Endothelial cell of umbilical vein (primary cell): ENCODE data around the gene APELA. TPM values are rescaled to one million over a fixed set of nuclear protein-coding genes. Genes with fewer than 3 reads are reported as not detected.

Experiments
- BruUV-seq: library from RNA; stranded (reverse); fragments of 400-500 nt; replicated peaks from 2 replicates; lab custom pipeline; 2021; lab: Mats Ljungman, UMichigan
- CTCF ChIA-PET: fragments of 300-600, 350-600 bp; sonication (Branson Sonifier 250); formaldehyde crosslinking; loops from one replicate; lab custom pipeline; 2021; ENCODE audit warnings: antibody characterized with exemption, inconsistent platforms; lab: Charles Lee
- POLR2A ChIA-PET: fragments of 300-600, 350-600 bp; sonication (Branson Sonifier 250); formaldehyde crosslinking; loops from one replicate; lab custom pipeline; 2021; ENCODE audit warnings: antibody characterized with exemption, inconsistent platforms; lab: Charles Lee
- DNase-seq: peaks from one replicate; pipeline ENCODE4 v3.0.0-alpha.2; 2011; ENCODE audit warnings: low read depth, low spot score
- FAIRE-seq: peaks from 2 replicates; lab custom pipeline; 2011; peaks lifted over from hg19 to GRCh38; lab: Jason Lieb, UNC
- H2AFZ ChIP-seq: 2 replicates; pipeline ENCODE4 v1.6.0; 2012; ENCODE audit warnings: low read depth, low read length, control low read depth, inconsistent platforms
- H3K27ac ChIP-seq: 2 replicates; pipeline ENCODE4 v1.5.1; 2011; ENCODE audit warnings: low read depth, mild to moderate bottlenecking, control low read depth, low read length, moderate library complexity; ENCODE audit not compliant: insufficient read depth
- H3K27me3 ChIP-seq, 2 experiments: 2 replicates each; pipeline versions ENCODE4 v1.6.0 to v1.6.1; 2011; ENCODE audit warnings: low read length in 2 of 2, mixed read lengths in 1 of 2; ENCODE audit not compliant: control insufficient read depth in 2 of 2, insufficient read depth in 2 of 2
- H3K36me3 ChIP-seq, 2 experiments: 2 replicates in 1 of 2; 3 replicates in 1 of 2; pipeline ENCODE4 v1.5.1; 2011; ENCODE audit warnings: low read length in 2 of 2, mild to moderate bottlenecking in 1 of 2, moderate library complexity in 1 of 2; ENCODE audit not compliant: control insufficient read depth in 2 of 2, insufficient read depth in 2 of 2; ENCODE audit errors: extremely low read depth in 1 of 2
- H3K4me1 ChIP-seq: 3 replicates; pipeline ENCODE4 v1.5.1; 2011; ENCODE audit warnings: mild to moderate bottlenecking, low read length; ENCODE audit not compliant: control insufficient read depth, insufficient read depth; ENCODE audit errors: extremely low read depth
- H3K4me2 ChIP-seq: 2 replicates; pipeline ENCODE4 v1.6.1; 2011; ENCODE audit warnings: low read length, control low read depth, mixed read lengths; ENCODE audit not compliant: insufficient read depth
- H3K4me3 ChIP-seq, 3 experiments: fragments of 200-600 bp in 1 of 3; sonication (generic), shearing (Covaris generic) in 1 of 3; replicated peaks in 1 of 3; 2 replicates each; pipeline ENCODE4 v1.5.1; 2011 to 2016; ENCODE audit warnings: control low read depth in 3 of 3, low read length in 3 of 3, mild to moderate bottlenecking in 2 of 3, inconsistent platforms in 1 of 3, low read depth in 1 of 3, moderate library complexity in 1 of 3; ENCODE audit not compliant: insufficient read depth in 1 of 3
- H3K79me2 ChIP-seq: 2 replicates; pipeline ENCODE4 v1.6.0; 2012; ENCODE audit warnings: low read length, inconsistent platforms; ENCODE audit not compliant: control insufficient read depth, insufficient read depth
- H3K9ac ChIP-seq: replicated peaks from 2 replicates; pipeline ENCODE3; 2011; ENCODE audit warnings: low read length, control low read depth; ENCODE audit not compliant: insufficient read depth; ENCODE audit errors: extremely low read depth
- H3K9me1 ChIP-seq: replicated peaks from 3 replicates; pipeline ENCODE4 v1.6.0; 2011; ENCODE audit warnings: mild to moderate bottlenecking, low read length; ENCODE audit not compliant: control insufficient read depth, insufficient read depth; ENCODE audit errors: extremely low read depth
- H3K9me3 ChIP-seq: replicated peaks from 2 replicates; pipeline ENCODE4 v1.5.1; 2012; ENCODE audit warnings: low read length, inconsistent platforms; ENCODE audit not compliant: control insufficient read depth, insufficient read depth
- H4K20me1 ChIP-seq: replicated peaks from 2 replicates; pipeline ENCODE3; 2011; ENCODE audit warnings: mild to moderate bottlenecking, low read length; ENCODE audit not compliant: control insufficient read depth, insufficient read depth; ENCODE audit errors: extremely low read depth
- EZH2 ChIP-seq: IDR thresholded peaks from 2 replicates; pipeline ENCODE4 v1.6.1; 2012; ENCODE audit warnings: borderline replicate concordance, low read depth, mild to moderate bottlenecking, moderate library complexity, low read length, inconsistent platforms; ENCODE audit not compliant: severe bottlenecking
- FOS ChIP-seq: IDR thresholded peaks from 2 replicates; pipeline ENCODE4 v1.6.1; 2011; ENCODE audit warnings: mild to moderate bottlenecking, low read length, moderate library complexity, borderline replicate concordance; ENCODE audit not compliant: insufficient read depth
- GATA2 ChIP-seq: IDR thresholded peaks from 2 replicates; pipeline ENCODE4 v1.7.0; 2011; ENCODE audit warnings: low read depth, mild to moderate bottlenecking, moderate library complexity, mixed read lengths, low read length; ENCODE audit not compliant: insufficient read length, insufficient read depth
- JUN ChIP-seq: IDR thresholded peaks from 2 replicates; pipeline ENCODE4 v1.6.1; 2011; ENCODE audit warnings: borderline replicate concordance, low read depth; ENCODE audit not compliant: insufficient read length, insufficient read depth
- MYC ChIP-seq: IDR thresholded peaks from one replicate; pipeline ENCODE4 v1.6.1; 2011; ENCODE audit warnings: mild to moderate bottlenecking, low read depth, low read length
- POLR2A ChIP-seq: IDR thresholded peaks from 2 replicates; pipeline ENCODE4 v1.6.1; 2012; ENCODE audit warnings: low read depth, mild to moderate bottlenecking, control low read depth, low read length
- POLR2AphosphoS5 ChIP-seq: IDR thresholded peaks from 2 replicates; pipeline ENCODE4 v1.6.1; 2012; ENCODE audit warnings: low read depth, mild to moderate bottlenecking, control low read depth, low read length, moderate library complexity; ENCODE audit not compliant: insufficient read depth
- dilution Hi-C: fragments of 300-500 bp; cut with MboI; formaldehyde crosslinking; loops from one replicate; pipeline ENCODE4 v1.15.0; 2019; ENCODE audit warnings: low sequenced_read_pairs; ENCODE audit not compliant: extremely low pct_ligation_motif_present
- intact Hi-C: fragments of 100-400 bp; cut with micrococcal nuclease; formaldehyde crosslinking; loops from one replicate; pipeline ENCODE4 v1.10.0; 2022
- polyA plus RNA-seq, 4 experiments: library from polyadenylated mRNA; depleted of rRNA in 3 of 4; stranded (reverse) in 3 of 4; unstranded in 1 of 4; fragments of >200 nt; gene quantifications; 2 replicates each; pipeline versions ENCODE4 v1.2.1 to v1.2.3, GENCODE V29; 2011 to 2012; ENCODE audit warnings: missing spikeins in 1 of 4
- total RNA-seq: library from RNA; stranded (reverse); gene quantifications from 2 replicates; pipeline ENCODE4 v1.2.3, GENCODE V29; 2021
- TF ChIP-seq, protein P1 (sequence below), 2 donors: IDR thresholded peaks; 1 replicate in 1 of 2; 2 replicates in 1 of 2; pipeline ENCODE4 v1.5.1; 2011; ENCODE audit warnings: low read length in 2 of 2, mild to moderate bottlenecking in 2 of 2, moderate library complexity in 2 of 2, control low read depth in 1 of 2, inconsistent platforms in 1 of 2, low read depth in 1 of 2; ENCODE audit not compliant: insufficient read depth in 1 of 2; ENCODE audit errors: extremely low read depth in 1 of 2
- TF ChIP-seq, protein P2 (sequence below): IDR thresholded peaks from 2 replicates; pipeline ENCODE4 v1.6.1; 2011; ENCODE audit not compliant: insufficient read depth, insufficient read length

APELA gene
- total and polyA plus RNA-seq, 2 donors (not counting 3 experiments of a cell fraction or from before 2014, with no cell fraction given): not detected

- CTCF ChIA-PET: no interaction called here
Observed at GRCh38 chr4:164847016-164847415, 30.0 kb upstream of the APELA start.

More at GRCh38 chr4:164847016-164847415, 30.0 kb upstream of the APELA start:
- Histone ChIP-seq H3K4me3 (no peak overlapping the region), H3K79me2 (no peaks in the 10 kb centered on the region), H3K9ac (no peak overlapping the region), H2AFZ (no peak overlapping the region), H3K36me3 (no peaks in the 10 kb centered on the region), H3K4me2 (no peak overlapping the region), H3K9me1 (no peaks in the 10 kb centered on the region), H3K9me3 (no peaks in the 10 kb centered on the region), H4K20me1 (no peaks in the 10 kb centered on the region), H3K27me3 (no peaks in the 10 kb centered on the region), H3K4me1 (no peaks in the 10 kb centered on the region), H3K27ac (no peak overlapping the region)
- DNase-seq: no peak
- no TSS peak for BruUV-seq
- TF ChIP-seq GATA2: no peak
- no peak for TF ChIP-seq FOS
- no peak for TF ChIP-seq POLR2A
- TF ChIP-seq JUN: no peak
- no peak for TF ChIP-seq EZH2
- no peak for TF ChIP-seq POLR2AphosphoS5
- TF ChIP-seq MYC: no peak
- TF ChIP-seq, protein P1, sequence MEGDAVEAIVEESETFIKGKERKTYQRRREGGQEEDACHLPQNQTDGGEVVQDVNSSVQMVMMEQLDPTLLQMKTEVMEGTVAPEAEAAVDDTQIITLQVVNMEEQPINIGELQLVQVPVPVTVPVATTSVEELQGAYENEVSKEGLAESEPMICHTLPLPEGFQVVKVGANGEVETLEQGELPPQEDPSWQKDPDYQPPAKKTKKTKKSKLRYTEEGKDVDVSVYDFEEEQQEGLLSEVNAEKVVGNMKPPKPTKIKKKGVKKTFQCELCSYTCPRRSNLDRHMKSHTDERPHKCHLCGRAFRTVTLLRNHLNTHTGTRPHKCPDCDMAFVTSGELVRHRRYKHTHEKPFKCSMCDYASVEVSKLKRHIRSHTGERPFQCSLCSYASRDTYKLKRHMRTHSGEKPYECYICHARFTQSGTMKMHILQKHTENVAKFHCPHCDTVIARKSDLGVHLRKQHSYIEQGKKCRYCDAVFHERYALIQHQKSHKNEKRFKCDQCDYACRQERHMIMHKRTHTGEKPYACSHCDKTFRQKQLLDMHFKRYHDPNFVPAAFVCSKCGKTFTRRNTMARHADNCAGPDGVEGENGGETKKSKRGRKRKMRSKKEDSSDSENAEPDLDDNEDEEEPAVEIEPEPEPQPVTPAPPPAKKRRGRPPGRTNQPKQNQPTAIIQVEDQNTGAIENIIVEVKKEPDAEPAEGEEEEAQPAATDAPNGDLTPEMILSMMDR (IDR thresholded peaks at IDR 0.05; ENCODE audit: extremely low read depth in 1 of 2, insufficient read depth in 1 of 2, low read depth in 1 of 2, low read length in 2 of 2): no peak
- TF ChIP-seq, protein P2, sequence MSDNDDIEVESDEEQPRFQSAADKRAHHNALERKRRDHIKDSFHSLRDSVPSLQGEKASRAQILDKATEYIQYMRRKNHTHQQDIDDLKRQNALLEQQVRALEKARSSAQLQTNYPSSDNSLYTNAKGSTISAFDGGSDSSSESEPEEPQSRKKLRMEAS: no peak
- FAIRE-seq: no peak
- POLR2A ChIA-PET: no interaction called here
- intact Hi-C loops: no loop called here
- dilution Hi-C loops: no loop called here
